Measurements from ENCODE around the gene TSPEAR. TPM values are rescaled to one million over a fixed set of nuclear protein-coding genes. Genes with fewer than 3 reads are reported as not detected.

TSPEAR gene
- total and polyA plus RNA-seq, 2 of the 13 experiments (the other 11 are each of a cell fraction or from before 2014, with no cell fraction given) = 0.07 to 0.32 TPM

DNA sequence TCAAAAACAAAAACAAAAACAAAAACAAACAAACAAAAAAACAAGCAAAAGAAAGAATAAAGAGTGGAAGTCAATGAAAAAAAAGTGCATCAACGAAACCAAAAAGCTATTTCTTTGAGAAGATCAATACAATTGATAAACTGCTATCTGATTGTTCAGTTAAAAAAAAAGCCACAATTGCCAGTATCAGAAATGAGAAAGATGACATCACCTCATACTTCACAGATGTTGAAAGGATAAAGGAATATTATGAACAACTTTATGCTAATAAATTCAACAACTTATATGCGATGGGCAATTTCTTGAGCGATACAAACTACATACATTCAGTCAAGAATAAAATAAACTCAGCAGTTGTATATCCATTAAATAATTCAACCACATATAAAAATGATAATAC lies 258.3 kb downstream of the TSPEAR start:
- intact Hi-C loops (cut with micrococcal nuclease; ENCODE audit: unreplicated experiment) (no loop called here), in situ Hi-C loops (cut with HindIII; ENCODE audit: extremely low pct_ligation_motif_present, low pct_unique_long_range_greater_than_20kb) (no loop called here)
- Histone ChIP-seq H3K4me2 (ENCODE audit: low read depth, low read length) (no peak overlapping the region), H3K27ac (ENCODE audit: extremely low read length, insufficient read depth, low read length) (no peak overlapping the region), H3K79me2 (ENCODE audit: insufficient read depth, low read length) (peaks cover 10% of the 10 kb centered on the region), H3K9ac (ENCODE audit: insufficient read depth, low read depth, low read length) (no peak overlapping the region), H3K9me3 (ENCODE audit: low read length) (no peaks in the 10 kb centered on the region), H3K4me3 (replicated peaks in 1 of 3; ENCODE audit: insufficient read depth in 1 of 3, low read depth in 2 of 3, low read length in 3 of 3) (no peak overlapping the region), H4K20me1 (ENCODE audit: insufficient read depth, low read length) (no peaks in the 10 kb centered on the region), H3K27me3 (ENCODE audit: control insufficient read depth in 1 of 2, insufficient read depth in 2 of 2, low read length in 2 of 2) (no peaks in the 10 kb centered on the region; a peak in 2 of 5 replicates), H2AFZ (ENCODE audit: low read length) (no peak overlapping the region), H3K36me3 (replicated peaks in 1 of 2; ENCODE audit: control insufficient read depth in 1 of 2, insufficient read depth in 2 of 2, low read length in 2 of 2) (no peaks in the 10 kb centered on the region; a peak in 1 of 5 replicates), H3K4me1 (ENCODE audit: insufficient read depth, low read length) (peaks cover 51% of the 10 kb centered on the region)
- no peak for FAIRE-seq
- POLR2A ChIA-PET = interaction anchor here (1.0 kb wide), 1 partner anchor 30 kb away, joined by 3 read pairs; no protein-coding TSS in a partner anchor
- WGBS (ENCODE audit: low lambda C conversion rate) = 84% methylated on average over 3 of the region's 3 CpGs
- DNase-seq (ENCODE audit: low spot score) = no peak
- no TSS peak for BruUV-seq (replicated peaks)
- TF ChIP-seq, protein P1, sequence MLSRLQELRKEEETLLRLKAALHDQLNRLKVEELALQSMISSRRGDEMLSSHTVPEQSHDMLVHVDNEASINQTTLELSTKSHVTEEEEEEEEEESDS (CRISPR knock-in tag; IDR thresholded peaks at IDR 0.05; ENCODE audit: borderline replicate concordance) = no peak
- TF ChIP-seq ATF7 (IDR thresholded peaks at IDR 0.05) (peak; percentile 89), ATF7 (CRISPR knock-in tag; IDR thresholded peaks at IDR 0.05) (no peak)
- no peak for ATAC-seq
- CTCF ChIA-PET (ENCODE audit: low intra/inter-chr PET ratio, low total read pairs) = no interaction called here

DNA sequence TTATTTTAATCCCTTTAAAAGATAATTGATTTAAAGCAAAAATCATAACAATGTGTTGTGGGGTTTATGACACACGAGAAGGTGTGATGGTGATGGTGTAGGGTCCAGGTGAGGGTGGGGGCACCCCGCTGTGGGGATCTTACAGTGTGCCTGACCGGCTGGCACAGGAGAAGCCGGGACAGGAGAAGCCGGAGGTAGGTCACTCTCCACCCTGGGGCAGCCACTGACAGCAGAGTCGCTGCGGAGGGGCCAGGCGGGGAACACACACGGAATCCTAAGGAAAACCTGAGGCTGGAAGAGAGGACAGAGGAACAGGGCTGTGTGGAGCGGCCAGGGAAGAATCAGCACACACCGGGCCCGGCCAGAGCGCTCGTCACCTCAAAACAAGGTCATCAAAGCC lies 260.4 kb downstream of the TSPEAR start:
- POLR2A ChIA-PET = interaction anchor here (1.0 kb wide), 1 partner anchor 33 kb away, joined by 3 read pairs; no protein-coding TSS in a partner anchor

More for the DNA sequence above, 260.4 kb downstream of the TSPEAR start:
- Histone ChIP-seq H3K4me2 (ENCODE audit: low read depth, low read length) (no peak overlapping the region), H3K4me3 (replicated peaks in 1 of 3; ENCODE audit: insufficient read depth in 1 of 3, low read depth in 2 of 3, low read length in 3 of 3) (no peak overlapping the region), H3K27ac (ENCODE audit: extremely low read length, insufficient read depth, low read length) (no peak overlapping the region), H3K27me3 (ENCODE audit: control insufficient read depth in 1 of 2, insufficient read depth in 2 of 2, low read length in 2 of 2) (no peaks in the 10 kb centered on the region; a peak in 2 of 5 replicates), H3K79me2 (ENCODE audit: insufficient read depth, low read length) (no peaks in the 10 kb centered on the region), H3K9ac (ENCODE audit: insufficient read depth, low read depth, low read length) (no peak overlapping the region), H3K4me1 (ENCODE audit: insufficient read depth, low read length) (peaks cover 34% of the 10 kb centered on the region), H4K20me1 (ENCODE audit: insufficient read depth, low read length) (no peaks in the 10 kb centered on the region), H3K9me3 (ENCODE audit: low read length) (no peaks in the 10 kb centered on the region), H2AFZ (ENCODE audit: low read length) (no peak overlapping the region), H3K36me3 (replicated peaks in 1 of 2; ENCODE audit: control insufficient read depth in 1 of 2, insufficient read depth in 2 of 2, low read length in 2 of 2) (no peaks in the 10 kb centered on the region)
- ATAC-seq (no peak), DNase-seq (ENCODE audit: low spot score) (no peak), FAIRE-seq (no peak)
- in situ Hi-C loops (cut with HindIII; ENCODE audit: extremely low pct_ligation_motif_present, low pct_unique_long_range_greater_than_20kb) (no loop called here), intact Hi-C loops (cut with micrococcal nuclease; ENCODE audit: unreplicated experiment) (no loop called here)
- BruUV-seq (replicated peaks) = no TSS peak
- CTCF ChIA-PET (ENCODE audit: low intra/inter-chr PET ratio, low total read pairs) = no interaction called here
- TF ChIP-seq ZBTB3 (CRISPR knock-in tag; IDR thresholded peaks at IDR 0.05; ENCODE audit: borderline replicate concordance, low read depth) (no peak), NAIF1 (CRISPR knock-in tag; IDR thresholded peaks at IDR 0.05; ENCODE audit: borderline replicate concordance) (no peak), ZNF550 (CRISPR knock-in tag; IDR thresholded peaks at IDR 0.05; ENCODE audit: borderline replicate concordance) (no peak), ZNF558 (CRISPR knock-in tag; IDR thresholded peaks at IDR 0.05; ENCODE audit: borderline replicate concordance) (no peak), EED (CRISPR knock-in tag; IDR thresholded peaks at IDR 0.05) (no peak), CHD2 (IDR thresholded peaks at IDR 0.05; ENCODE audit: low read depth, low read length) (no peak), ZNF878 (CRISPR knock-in tag; IDR thresholded peaks at IDR 0.05) (no peak), ZNF790 (CRISPR knock-in tag; IDR thresholded peaks at IDR 0.05; ENCODE audit: borderline replicate concordance) (no peak), ZNF292 (CRISPR knock-in tag; IDR thresholded peaks at IDR 0.05; ENCODE audit: borderline replicate concordance, low read depth) (no peak)
- WGBS (ENCODE audit: low lambda C conversion rate) = 78% methylated on average over 10 of the region's 14 CpGs
